Left renal pelvis (tissue), 4 donors: ENCODE data around the gene PAOX. TPM values are rescaled to one million over a fixed set of nuclear protein-coding genes. Genes with fewer than 3 reads are reported as not detected.

Experiments used
- DNase-seq, 4 donors: peaks; one replicate each; pipeline ENCODE4 v3.0.0-alpha.2; 2013; ENCODE audit warnings: low read depth in 4 of 4, low spot score in 3 of 4
- polyA plus RNA-seq, 4 donors: library from polyadenylated mRNA; unstranded; fragments of 120-200 nt; gene quantifications; one replicate each; pipeline ENCODE4 v1.2.1, GENCODE V29; 2013; ENCODE audit not compliant: insufficient read length in 4 of 4

The PAOX gene
- polyA plus RNA-seq, 4 donors = 4.3 to 7.7 (median 4.4) TPM

DNA sequence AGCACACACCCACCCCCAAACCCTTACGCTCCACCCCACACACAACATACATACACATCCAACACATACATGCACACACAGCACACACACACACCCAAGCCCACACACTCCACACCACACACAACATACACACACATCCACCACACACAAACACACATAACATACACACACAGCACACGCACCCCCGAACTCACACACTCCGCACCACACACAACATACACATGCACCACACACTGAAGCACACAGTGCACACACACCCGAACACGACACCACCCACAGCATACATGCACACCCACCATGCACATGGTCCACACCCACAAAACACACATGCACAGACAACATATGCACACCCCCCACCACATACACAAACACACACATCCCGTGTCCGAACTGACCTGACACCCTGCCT lies 29.9 kb upstream of the PAOX start:
- DNase-seq = no peak

DNA sequence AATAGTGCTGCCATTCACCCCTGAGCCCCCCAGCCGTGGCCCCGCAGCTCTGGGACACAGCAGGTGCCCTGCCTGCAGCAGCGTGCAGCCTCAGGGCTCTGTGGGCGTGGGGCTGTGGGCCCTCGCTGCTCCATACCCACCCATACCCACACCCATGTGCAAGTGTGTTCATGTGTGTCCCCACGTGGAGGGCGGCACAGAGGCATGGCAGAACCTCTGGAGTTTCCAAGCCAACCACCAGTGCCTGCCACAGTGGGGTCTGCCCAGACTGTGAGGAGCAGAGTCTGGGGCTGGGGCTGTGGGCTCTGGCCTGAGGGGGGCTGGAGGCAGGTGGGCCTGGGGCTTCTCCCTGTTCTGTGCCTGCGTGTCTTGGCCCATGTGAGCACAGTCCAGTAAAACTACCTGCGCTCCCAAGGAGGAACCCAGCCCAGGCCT lies 29.5 kb upstream of the PAOX start:
- DNase-seq = no peak

DNA sequence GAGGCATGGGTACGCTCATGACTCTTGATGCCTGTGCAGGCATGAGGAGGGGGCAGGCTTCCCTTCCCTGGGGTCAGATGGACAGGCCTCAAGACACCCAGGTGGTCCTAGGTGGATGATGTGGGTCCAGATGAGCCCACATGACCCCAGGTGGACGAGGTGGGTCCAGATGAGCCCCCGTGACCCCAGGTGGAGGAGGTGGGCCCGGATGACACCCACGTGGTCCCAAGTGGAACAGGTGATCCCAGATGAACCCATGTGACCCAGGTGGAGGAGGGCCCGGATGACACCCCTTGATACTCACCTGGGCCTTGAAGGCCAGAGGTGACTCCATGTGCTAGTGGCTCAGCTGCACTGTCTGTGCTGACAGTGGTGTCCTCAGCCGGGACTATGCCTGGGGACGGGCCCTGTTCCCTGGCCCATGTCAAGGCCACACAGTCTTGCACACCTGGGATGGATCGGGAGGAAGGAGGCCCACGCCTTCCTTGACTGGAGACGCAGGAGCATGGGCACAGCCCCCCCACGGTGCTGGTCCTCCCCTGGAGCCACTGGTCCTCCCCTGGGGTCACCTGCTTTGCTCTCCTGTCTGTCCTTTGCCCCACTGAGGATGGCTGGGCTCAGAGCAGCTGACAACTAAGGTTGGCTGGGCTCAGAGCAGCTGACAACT lies 28.6 kb upstream of the PAOX start:
- DNase-seq = no peak

DNA sequence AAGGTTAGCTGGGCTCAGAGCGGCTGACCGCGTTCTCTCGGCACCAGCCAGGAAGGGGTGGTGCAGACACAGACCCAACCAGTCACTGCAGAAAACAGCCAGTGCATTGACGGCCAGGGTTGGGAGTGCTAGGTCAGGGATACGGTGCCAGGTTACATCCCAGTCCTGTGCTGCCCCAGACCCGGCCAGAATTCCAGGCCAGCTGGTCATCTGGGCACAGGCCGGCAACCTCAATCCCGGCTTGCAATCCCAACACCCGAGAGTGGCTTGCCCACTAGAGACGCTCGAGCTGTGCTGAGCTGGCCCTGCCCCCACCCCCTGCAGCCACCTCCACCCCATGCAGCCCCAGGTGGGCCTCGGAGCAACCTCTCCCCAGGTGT lies 28.1 kb upstream of the PAOX start:
- no peak for DNase-seq

DNA sequence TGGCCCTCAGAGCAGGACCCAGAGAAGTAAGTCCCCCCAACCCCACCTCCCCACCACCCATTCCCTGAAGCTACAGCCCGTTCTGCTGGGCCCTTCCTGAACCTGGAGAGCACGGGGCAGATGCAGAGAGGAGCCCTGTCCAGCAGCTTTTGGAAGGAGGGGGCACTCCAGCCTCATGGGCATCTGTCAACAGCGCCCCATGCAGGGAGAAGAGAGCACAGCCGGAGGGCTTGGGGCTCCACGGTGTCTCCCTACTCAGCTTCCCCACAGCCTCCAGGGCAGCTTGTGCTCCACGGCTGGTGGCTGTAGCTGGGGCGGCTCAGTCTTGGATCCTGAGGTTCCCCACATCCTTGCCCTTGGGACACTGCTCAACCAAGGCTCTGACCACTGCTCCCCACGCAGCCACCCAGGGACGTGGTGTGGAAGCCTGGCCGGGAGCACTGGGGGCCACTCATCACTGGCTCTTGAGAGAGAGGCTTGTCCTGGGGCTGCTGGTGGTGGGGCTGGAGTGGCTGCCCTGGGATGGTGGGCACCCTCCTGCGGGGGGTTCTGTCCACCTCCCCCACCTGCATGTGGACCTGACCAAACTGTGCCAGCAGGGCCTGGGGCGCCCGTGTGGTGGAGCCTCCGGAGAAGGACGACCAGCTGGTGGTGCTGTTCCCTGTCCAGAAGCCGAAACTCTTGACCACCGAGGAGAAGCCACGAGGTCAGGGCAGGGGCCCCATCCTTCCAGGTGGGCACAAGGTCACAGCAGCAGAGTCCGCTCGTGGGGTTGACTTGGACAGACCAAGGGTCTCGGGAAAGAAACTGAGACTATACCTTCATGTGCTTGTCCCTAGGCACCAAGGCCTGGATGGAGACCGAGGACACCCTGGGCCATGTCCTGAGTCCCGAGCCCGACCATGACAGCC lies 27.4 kb upstream of the PAOX start:
- DNase-seq = no peak

DNA sequence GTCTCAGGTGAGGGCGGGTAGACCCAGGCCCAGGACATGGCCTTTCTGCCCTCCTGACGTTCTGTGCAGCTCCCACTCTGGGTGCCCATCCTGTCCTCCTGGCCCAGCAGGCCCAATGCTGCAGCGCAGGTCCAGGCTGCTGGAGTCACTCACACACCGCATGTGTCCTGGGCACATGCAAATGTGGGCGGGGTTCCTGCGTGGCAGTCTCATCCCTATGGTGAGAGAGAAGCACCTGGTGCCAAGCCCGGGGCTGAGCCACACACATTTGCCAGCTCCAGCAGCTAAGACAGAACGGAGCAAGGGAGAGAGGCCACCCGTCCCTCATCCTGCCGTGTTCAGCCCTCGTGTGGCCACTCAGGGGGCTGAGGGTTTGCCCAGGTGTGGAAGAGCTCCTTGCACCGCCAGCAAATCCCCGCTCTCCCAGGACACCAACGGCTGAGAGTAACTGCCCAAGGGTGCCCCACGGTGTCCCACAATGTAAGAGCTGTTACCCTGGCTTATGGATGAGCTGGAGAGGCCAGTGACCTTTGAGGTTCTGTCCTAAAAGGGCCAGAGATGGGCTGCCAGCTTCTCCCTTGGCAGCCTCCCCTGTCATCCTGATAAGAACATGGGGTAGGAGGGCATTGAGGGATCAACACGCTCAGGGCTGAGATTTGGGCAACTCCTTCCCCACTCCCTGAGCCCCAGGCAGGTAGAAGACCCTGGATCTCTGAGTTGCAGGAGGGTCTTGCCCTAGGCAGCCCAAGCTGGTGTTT lies 25.7 kb upstream of the PAOX start:
- DNase-seq = no peak

DNA sequence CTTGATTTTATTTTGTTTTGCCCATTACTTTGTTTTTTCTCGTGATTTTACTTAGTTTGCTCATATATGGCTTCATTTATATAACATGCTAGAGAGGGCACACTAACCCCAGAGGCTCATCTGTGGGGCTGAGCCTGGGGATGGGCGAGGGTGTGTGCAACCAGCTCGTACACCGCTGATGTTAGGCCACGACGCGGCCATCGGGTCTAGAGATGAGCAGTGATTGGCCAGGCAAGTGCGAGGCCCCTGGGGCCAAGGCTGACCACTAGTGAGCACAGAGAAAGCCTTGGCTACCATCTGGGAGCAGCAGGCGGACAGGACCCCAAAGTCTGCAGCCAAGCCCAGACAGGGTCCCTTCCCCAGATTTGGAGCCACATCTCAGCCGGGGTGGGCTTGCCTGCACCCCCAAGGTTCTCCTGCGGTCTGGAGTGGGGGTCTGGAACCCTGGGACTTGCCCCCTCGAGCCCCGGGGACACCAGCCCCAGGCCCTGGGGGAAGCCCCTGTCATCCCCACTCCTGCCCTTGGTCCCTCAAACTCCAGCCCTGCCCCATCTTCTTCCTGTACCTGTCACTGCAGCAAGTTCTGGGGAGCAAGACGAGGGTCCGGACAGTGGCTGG lies 25.0 kb upstream of the PAOX start:
- no peak for DNase-seq

DNA sequence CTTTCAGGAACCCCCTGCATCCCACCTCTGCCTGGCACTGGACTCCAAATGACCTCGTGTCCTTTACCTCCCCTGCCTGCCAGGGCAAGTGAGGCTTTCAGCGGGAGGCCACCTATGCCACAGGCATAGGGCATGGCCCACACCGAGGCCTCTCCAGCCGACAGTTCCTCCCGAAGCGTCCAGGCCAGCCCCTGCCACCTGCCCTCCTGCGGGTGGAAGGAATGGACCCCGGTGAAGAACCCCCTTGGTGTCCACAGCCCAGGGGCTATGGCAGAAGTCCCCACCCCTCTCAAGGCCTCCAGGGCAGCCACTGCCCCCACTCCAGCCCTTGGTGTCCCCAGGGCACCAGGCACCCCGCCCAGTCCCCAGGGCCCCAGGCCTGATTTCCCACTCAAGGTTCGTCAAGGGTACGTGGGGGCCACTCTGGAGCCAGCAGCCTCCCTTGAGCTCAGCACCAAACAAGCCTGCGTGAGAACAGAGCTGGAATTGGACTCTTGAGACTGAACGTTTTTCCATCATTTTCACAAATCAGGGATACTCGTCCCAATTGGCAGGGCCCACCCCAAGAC lies 24.3 kb upstream of the PAOX start:
- DNase-seq = no peak

DNA sequence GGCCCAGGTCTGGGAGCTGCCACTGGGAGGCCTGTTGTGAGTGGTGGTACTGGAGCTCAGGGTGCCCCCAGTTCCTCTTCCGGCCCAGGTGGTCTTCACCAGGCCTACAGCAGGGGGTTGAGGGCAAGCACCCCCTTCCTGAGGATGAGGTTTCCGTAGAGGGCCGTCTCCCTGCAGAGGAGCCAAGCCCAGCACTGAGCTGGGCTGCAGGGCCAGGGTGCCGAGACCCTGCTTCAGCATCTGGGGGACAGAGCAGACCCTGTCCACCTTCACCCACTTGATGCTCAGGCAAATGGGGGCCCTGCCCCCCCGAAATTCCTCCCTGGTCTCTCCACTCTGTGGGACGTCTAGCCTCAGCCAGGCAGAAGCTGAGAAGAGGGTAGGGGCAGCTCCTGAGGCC lies 23.8 kb upstream of the PAOX start:
- DNase-seq = no peak

DNA sequence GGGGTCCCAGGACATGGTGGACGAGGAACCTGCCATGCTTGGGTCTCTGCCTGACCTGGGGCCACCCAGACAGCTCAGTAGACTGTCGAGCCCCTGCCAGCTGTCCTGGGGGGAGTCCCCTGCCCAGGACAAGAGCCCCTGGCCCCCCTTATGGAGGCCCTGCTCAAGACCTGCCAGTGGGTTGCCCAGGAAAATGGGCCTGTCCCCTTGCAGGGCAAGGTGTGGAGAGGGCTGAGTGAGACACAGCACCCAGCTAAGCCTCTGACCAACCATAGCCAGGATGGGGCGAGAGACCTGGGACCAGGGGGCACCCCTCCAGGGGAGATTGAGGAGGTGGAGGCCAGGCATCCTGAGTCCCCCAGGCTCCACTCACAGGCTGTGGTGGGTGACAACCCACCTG lies 23.1 kb upstream of the PAOX start:
- DNase-seq = no peak

DNA sequence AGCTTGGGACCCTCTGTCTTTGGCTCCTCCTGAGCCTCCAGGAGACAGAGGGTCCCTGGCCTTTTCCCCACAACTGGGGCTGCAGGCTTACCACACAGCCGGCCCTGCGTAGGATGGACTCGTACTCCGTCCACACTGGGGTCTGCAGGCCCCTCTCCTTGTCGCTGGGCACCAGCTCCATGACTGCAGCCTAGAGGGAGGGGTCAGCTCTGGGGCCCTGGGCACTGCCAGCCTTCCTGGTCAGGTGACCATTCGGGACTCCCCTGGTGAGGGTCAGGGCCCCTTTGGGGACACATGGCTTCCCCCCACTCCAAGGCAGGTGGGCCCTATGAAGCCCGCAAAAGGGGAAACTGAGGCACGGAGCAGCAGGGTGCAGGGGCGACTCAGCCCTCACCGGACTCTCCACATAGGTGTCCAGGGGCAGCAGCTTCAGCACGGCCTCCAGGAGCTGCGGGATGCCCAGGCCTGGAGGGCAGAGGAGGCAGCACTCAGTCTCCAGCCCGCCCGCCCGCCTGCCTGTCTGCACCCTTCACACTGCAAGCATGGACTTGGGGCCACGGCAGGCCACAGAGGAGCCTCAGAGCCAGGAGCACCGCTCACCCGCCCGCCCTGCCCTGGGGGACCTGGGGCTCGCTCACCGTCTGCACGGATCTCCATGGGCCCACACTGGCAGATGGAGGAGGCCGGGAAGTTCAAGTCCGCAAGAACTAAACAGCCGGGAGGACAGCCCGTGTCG lies 22.3 kb upstream of the PAOX start:
- no peak for DNase-seq

DNA sequence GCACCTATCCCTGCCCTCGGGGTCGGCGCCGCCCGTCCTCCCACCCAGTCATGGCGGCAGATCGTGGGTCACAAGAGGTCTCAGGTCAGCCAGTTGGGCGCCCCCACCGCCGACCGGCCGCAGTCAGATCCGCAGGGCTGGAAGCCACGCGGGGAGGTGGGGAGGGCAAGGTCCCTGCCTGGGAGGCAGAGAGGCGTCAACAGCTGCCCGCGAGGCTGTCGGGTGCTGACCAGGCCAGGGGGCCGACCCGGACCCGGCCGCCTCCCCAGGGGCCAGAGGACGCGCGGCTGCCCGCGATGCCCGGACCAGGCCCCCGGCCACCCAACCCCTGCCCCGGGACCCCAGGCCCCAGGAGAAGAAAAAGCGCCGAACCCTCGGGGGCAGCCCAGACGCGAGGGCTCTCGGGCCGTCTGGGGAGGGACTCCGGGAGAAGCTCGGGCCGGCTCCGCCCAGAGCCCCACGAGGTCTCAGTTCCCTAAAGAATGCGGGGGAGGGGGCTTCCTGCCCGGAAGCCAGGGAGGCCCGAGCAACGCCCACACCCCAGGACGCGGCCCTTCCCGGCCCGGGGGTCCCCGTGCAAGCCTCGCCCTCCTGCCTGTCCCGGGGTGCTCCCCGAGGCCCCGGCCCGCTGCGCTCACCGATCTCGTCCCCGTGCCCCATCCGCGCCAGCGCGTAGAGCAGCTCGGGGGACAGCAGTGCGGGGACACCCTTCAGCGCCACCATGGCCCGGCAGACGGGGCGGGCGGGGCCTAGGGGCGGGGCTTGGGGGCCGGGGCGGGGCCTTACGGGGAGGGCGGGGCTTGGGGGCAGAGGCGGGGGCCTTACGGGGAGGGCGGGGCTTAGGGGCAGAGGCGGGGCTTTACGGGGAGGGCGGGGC lies 21.5 kb upstream of the PAOX start, which contains the start of gene FUOM:
TSS of gene FUOM (minus strand) at position 735 of the 877 bp plus-strand sequence. CDS start at position 723, 12 bp downstream.
- DNase-seq = peak in 2 of 4 donors; percentile 50 to 60

DNA sequence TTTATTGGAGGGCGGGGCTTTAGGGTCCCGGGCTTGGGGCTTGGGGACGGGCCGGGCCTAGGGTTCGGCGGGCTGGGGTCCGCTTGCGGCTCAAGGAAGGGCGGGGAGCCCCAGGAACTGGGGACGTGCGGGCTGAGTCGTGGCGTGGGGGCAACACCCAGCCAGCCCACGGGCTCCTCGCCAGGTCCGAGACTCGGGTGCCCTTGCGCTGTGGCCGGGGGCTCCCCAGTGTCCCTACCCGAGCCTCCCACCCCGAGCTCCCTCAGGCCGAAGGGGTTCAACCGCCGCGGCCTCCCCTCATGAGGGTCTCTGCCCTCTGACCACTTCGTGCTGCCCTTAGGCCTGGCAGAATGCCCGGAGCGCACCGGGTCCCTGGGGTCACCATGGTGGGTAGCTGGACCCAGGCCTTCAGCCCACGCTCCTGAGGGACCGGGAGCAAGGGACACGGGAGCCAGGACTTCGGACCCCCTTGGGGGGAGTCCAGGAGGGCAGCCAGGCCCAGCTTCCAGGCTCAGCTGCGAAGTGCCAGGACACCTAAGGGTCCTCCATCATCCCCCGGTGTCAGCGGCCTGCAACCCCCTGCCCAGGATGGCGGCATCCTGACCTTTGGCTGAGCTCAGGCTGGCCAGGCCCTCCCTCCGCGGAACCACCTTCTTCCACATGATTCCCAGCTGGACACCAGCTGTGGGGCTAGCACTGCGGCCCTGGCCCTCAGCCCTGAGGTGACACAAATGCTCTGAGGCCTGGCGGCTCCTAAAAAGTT lies 20.7 kb upstream of the PAOX start:
- no peak for DNase-seq

DNA sequence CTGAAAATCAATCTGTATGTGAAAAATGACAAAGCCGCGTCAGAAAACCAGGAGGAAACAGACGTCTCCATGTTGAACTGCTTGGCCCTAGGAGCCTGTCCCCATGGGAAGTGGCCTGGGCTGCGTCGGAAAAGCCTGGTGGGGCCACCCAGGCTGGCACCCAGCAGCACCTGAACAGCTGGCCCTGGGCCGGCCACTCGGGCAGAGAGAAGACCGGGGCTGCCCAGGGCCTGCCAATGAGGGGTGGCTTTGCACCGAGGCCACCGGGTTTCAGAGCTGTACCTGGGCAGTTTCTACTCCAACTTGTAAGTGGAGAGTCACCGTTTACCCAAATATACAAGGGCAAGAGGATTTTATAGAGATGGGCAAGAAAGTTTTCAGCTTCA lies 20.1 kb upstream of the PAOX start:
- no peak for DNase-seq

DNA sequence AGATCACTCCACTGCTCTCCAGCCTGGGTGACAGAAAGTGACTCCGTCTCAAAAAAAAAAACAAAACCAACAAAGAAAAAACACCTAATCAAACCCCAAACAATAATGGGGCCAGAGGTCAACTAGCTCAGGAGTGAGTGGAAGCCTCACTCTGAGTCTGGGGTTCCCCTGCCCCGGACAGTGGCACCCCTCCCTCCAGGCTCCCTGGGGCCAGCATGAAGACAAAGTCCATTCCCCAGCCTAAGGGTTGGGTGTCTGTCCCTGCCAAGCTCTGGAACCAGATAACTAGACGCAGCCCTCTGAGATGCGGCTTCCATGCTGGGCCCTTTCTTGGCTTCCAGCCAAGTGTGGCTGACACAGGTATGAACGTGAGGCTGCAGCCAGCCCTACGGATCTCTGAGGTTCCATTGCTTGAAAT lies 19.5 kb upstream of the PAOX start:
- no peak for DNase-seq

DNA sequence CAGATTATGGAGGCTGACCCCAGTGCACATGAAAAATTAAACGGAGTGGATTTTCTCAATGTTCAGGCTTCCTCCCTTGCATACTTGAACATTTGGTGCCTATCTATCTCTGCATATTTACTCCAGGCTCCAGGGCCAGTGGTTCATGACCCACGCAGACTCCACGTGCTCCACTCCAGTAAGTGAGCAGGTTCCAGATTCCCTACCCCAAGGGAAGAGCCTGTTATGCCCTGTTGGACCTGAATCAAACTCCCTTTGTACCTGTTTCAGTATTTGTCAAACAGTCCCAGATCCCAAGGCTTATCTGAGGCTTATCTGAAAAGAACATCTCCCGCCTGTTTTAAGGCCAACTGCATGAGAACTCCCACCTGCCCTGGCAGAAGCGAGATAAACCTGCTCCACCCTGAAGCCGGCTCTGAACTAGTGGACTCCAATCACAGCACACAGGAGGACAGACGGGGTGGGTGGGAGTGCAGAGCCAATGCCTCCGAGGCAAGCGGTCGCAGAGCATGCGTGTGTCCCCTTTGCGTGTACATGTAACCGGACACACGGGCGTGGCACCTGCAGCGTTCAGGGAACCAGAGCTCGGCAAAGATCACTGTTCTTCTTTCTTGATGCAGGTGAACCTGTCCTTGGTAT lies 19.0 kb upstream of the PAOX start:
- no peak for DNase-seq

DNA sequence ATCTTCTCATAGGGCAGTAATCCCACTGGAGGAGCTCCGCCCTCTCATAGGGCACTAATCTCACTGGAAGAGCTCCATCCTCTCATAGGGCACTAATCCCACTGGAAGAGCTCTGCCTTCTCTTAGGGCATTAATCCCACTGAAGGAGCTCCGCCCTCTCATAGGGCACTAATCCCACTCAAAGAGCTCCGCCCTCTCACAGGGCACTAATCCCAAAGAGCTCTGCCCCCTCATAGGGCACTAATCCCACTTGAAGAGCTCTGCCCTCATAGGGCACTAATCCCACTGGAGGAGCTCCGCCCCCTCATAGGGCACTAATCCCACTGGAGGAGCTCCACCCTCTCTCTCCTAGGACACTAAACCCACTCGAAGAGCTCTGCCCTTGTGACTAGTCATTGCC lies 17.8 kb upstream of the PAOX start:
- DNase-seq = no peak
